Endothelial cell of umbilical vein (primary cell): ENCODE measurements around the gene ELMO1. TPM values are rescaled to one million over a fixed set of nuclear protein-coding genes. Genes with fewer than 3 reads are reported as not detected.

ENCODE experiments used
- BruUV-seq: library from RNA; stranded (reverse); fragments of 400-500 nt; replicated peaks from 2 replicates; lab custom pipeline; 2021; lab: Mats Ljungman, UMichigan
- CTCF ChIA-PET: fragments of 300-600, 350-600 bp; sonication (Branson Sonifier 250); formaldehyde crosslinking; loops from one replicate; lab custom pipeline; 2021; ENCODE audit warnings: antibody characterized with exemption, inconsistent platforms; lab: Charles Lee
- POLR2A ChIA-PET: fragments of 300-600, 350-600 bp; sonication (Branson Sonifier 250); formaldehyde crosslinking; loops from one replicate; lab custom pipeline; 2021; ENCODE audit warnings: antibody characterized with exemption, inconsistent platforms; lab: Charles Lee
- DNase-seq: peaks from one replicate; pipeline ENCODE4 v3.0.0-alpha.2; 2011; ENCODE audit warnings: low read depth, low spot score
- FAIRE-seq: peaks from 2 replicates; lab custom pipeline; 2011; peaks lifted over from hg19 to GRCh38; lab: Jason Lieb, UNC
- H2AFZ ChIP-seq: 2 replicates; pipeline ENCODE4 v1.6.0; 2012; ENCODE audit warnings: low read depth, low read length, control low read depth, inconsistent platforms
- H3K27ac ChIP-seq: 2 replicates; pipeline ENCODE4 v1.5.1; 2011; ENCODE audit warnings: low read depth, mild to moderate bottlenecking, control low read depth, low read length, moderate library complexity; ENCODE audit not compliant: insufficient read depth
- H3K27me3 ChIP-seq, 2 experiments: 2 replicates each; pipeline versions ENCODE4 v1.6.0 to v1.6.1; 2011; ENCODE audit warnings: low read length in 2 of 2, mixed read lengths in 1 of 2; ENCODE audit not compliant: control insufficient read depth in 2 of 2, insufficient read depth in 2 of 2
- H3K36me3 ChIP-seq, 2 experiments: 2 replicates in 1 of 2; 3 replicates in 1 of 2; pipeline ENCODE4 v1.5.1; 2011; ENCODE audit warnings: low read length in 2 of 2, mild to moderate bottlenecking in 1 of 2, moderate library complexity in 1 of 2; ENCODE audit not compliant: control insufficient read depth in 2 of 2, insufficient read depth in 2 of 2; ENCODE audit errors: extremely low read depth in 1 of 2
- H3K4me1 ChIP-seq: 3 replicates; pipeline ENCODE4 v1.5.1; 2011; ENCODE audit warnings: mild to moderate bottlenecking, low read length; ENCODE audit not compliant: control insufficient read depth, insufficient read depth; ENCODE audit errors: extremely low read depth
- H3K4me2 ChIP-seq: 2 replicates; pipeline ENCODE4 v1.6.1; 2011; ENCODE audit warnings: low read length, control low read depth, mixed read lengths; ENCODE audit not compliant: insufficient read depth
- H3K4me3 ChIP-seq, 3 experiments: fragments of 200-600 bp in 1 of 3; sonication (generic), shearing (Covaris generic) in 1 of 3; replicated peaks in 1 of 3; 2 replicates each; pipeline ENCODE4 v1.5.1; 2011 to 2016; ENCODE audit warnings: control low read depth in 3 of 3, low read length in 3 of 3, mild to moderate bottlenecking in 2 of 3, inconsistent platforms in 1 of 3, low read depth in 1 of 3, moderate library complexity in 1 of 3; ENCODE audit not compliant: insufficient read depth in 1 of 3
- H3K79me2 ChIP-seq: 2 replicates; pipeline ENCODE4 v1.6.0; 2012; ENCODE audit warnings: low read length, inconsistent platforms; ENCODE audit not compliant: control insufficient read depth, insufficient read depth
- H3K9ac ChIP-seq: replicated peaks from 2 replicates; pipeline ENCODE3; 2011; ENCODE audit warnings: low read length, control low read depth; ENCODE audit not compliant: insufficient read depth; ENCODE audit errors: extremely low read depth
- H3K9me1 ChIP-seq: replicated peaks from 3 replicates; pipeline ENCODE4 v1.6.0; 2011; ENCODE audit warnings: mild to moderate bottlenecking, low read length; ENCODE audit not compliant: control insufficient read depth, insufficient read depth; ENCODE audit errors: extremely low read depth
- H3K9me3 ChIP-seq: replicated peaks from 2 replicates; pipeline ENCODE4 v1.5.1; 2012; ENCODE audit warnings: low read length, inconsistent platforms; ENCODE audit not compliant: control insufficient read depth, insufficient read depth
- H4K20me1 ChIP-seq: replicated peaks from 2 replicates; pipeline ENCODE3; 2011; ENCODE audit warnings: mild to moderate bottlenecking, low read length; ENCODE audit not compliant: control insufficient read depth, insufficient read depth; ENCODE audit errors: extremely low read depth
- CTCF ChIP-seq, 2 donors: IDR thresholded peaks; 1 replicate in 1 of 2; 2 replicates in 1 of 2; pipeline ENCODE4 v1.5.1; 2011; ENCODE audit warnings: low read length in 2 of 2, mild to moderate bottlenecking in 2 of 2, moderate library complexity in 2 of 2, control low read depth in 1 of 2, inconsistent platforms in 1 of 2, low read depth in 1 of 2; ENCODE audit not compliant: insufficient read depth in 1 of 2; ENCODE audit errors: extremely low read depth in 1 of 2
- EZH2 ChIP-seq: IDR thresholded peaks from 2 replicates; pipeline ENCODE4 v1.6.1; 2012; ENCODE audit warnings: borderline replicate concordance, low read depth, mild to moderate bottlenecking, moderate library complexity, low read length, inconsistent platforms; ENCODE audit not compliant: severe bottlenecking
- FOS ChIP-seq: IDR thresholded peaks from 2 replicates; pipeline ENCODE4 v1.6.1; 2011; ENCODE audit warnings: mild to moderate bottlenecking, low read length, moderate library complexity, borderline replicate concordance; ENCODE audit not compliant: insufficient read depth
- GATA2 ChIP-seq: IDR thresholded peaks from 2 replicates; pipeline ENCODE4 v1.7.0; 2011; ENCODE audit warnings: low read depth, mild to moderate bottlenecking, moderate library complexity, mixed read lengths, low read length; ENCODE audit not compliant: insufficient read length, insufficient read depth
- JUN ChIP-seq: IDR thresholded peaks from 2 replicates; pipeline ENCODE4 v1.6.1; 2011; ENCODE audit warnings: borderline replicate concordance, low read depth; ENCODE audit not compliant: insufficient read length, insufficient read depth
- MAX ChIP-seq: IDR thresholded peaks from 2 replicates; pipeline ENCODE4 v1.6.1; 2011; ENCODE audit not compliant: insufficient read depth, insufficient read length
- MYC ChIP-seq: IDR thresholded peaks from one replicate; pipeline ENCODE4 v1.6.1; 2011; ENCODE audit warnings: mild to moderate bottlenecking, low read depth, low read length
- POLR2A ChIP-seq: IDR thresholded peaks from 2 replicates; pipeline ENCODE4 v1.6.1; 2012; ENCODE audit warnings: low read depth, mild to moderate bottlenecking, control low read depth, low read length
- POLR2AphosphoS5 ChIP-seq: IDR thresholded peaks from 2 replicates; pipeline ENCODE4 v1.6.1; 2012; ENCODE audit warnings: low read depth, mild to moderate bottlenecking, control low read depth, low read length, moderate library complexity; ENCODE audit not compliant: insufficient read depth
- dilution Hi-C: fragments of 300-500 bp; cut with MboI; formaldehyde crosslinking; loops from one replicate; pipeline ENCODE4 v1.15.0; 2019; ENCODE audit warnings: low sequenced_read_pairs; ENCODE audit not compliant: extremely low pct_ligation_motif_present
- intact Hi-C: fragments of 100-400 bp; cut with micrococcal nuclease; formaldehyde crosslinking; loops from one replicate; pipeline ENCODE4 v1.10.0; 2022
- polyA plus RNA-seq, 4 experiments: library from polyadenylated mRNA; depleted of rRNA in 3 of 4; stranded (reverse) in 3 of 4; unstranded in 1 of 4; fragments of >200 nt; gene quantifications; 2 replicates each; pipeline versions ENCODE4 v1.2.1 to v1.2.3, GENCODE V29; 2011 to 2012; ENCODE audit warnings: missing spikeins in 1 of 4
- total RNA-seq: library from RNA; stranded (reverse); gene quantifications from 2 replicates; pipeline ENCODE4 v1.2.3, GENCODE V29; 2021

The ELMO1 gene
- total and polyA plus RNA-seq, 2 donors (not counting 3 experiments of a cell fraction or from before 2014, with no cell fraction given): 17.0 to 30.6 TPM

GRCh38 chr7:37441816-37442215 lies 6.8 kb downstream of the ELMO1 start:
- Histone ChIP-seq H3K4me1 (peaks cover 29% of the 10 kb centered on the region), H3K27me3 (no peaks in the 10 kb centered on the region), H3K9me3 (no peaks in the 10 kb centered on the region), H3K36me3 (no peaks in the 10 kb centered on the region), H3K9me1 (no peaks in the 10 kb centered on the region), H3K9ac (peak overlapping the region; percentile 76), H3K27ac (peak overlapping the region; percentile 91), H3K4me3 (no peak overlapping the region), H3K4me2 (peak overlapping the region; percentile 89), H4K20me1 (no peaks in the 10 kb centered on the region), H2AFZ (no peak overlapping the region), H3K79me2 (no peaks in the 10 kb centered on the region)
- DNase-seq (no peak), FAIRE-seq (peak; percentile 54)
- dilution Hi-C loops: no loop called here
- ChIA-PET POLR2A (no interaction called here), CTCF (interaction anchor here (1.1 to 4.0 kb wide), 3 partner anchors 12 to 54 kb away, joined by 3 to 19 read pairs (median 6); no protein-coding TSS in a partner anchor)
- TF ChIP-seq POLR2AphosphoS5: no peak
- intact Hi-C loops: loop anchor here (1.0 to 10.0 kb wide), 3 partner anchors 12 to 407 kb away; no protein-coding TSS in a partner anchor
- no TSS peak for BruUV-seq

GRCh38 chr7:37441386-37441760 lies 7.3 kb downstream of the ELMO1 start:
- TSS peak; percentile 79 for BruUV-seq

More at GRCh38 chr7:37441386-37441760, 7.3 kb downstream of the ELMO1 start:
- H3K9ac ChIP-seq: peak overlapping the region; percentile 76
- peak overlapping the region; percentile 39 for H2AFZ ChIP-seq
- intact Hi-C loops (loop anchor here (1.0 to 10.0 kb wide), 3 partner anchors 11 to 407 kb away; no protein-coding TSS in a partner anchor), dilution Hi-C loops (no loop called here)
- no peaks in the 10 kb centered on the region for H4K20me1 ChIP-seq
- DNase-seq (peak; percentile 60), FAIRE-seq (no peak)
- H3K4me2 ChIP-seq: peak overlapping the region; percentile 89
- no peak overlapping the region for H3K4me3 ChIP-seq
- no peaks in the 10 kb centered on the region for H3K9me3 ChIP-seq
- TF ChIP-seq FOS: no peak
- no peak for TF ChIP-seq POLR2A
- no peak for TF ChIP-seq CTCF (IDR thresholded peaks at IDR 0.05; ENCODE audit: extremely low read depth in 1 of 2, insufficient read depth in 1 of 2, low read depth in 1 of 2, low read length in 2 of 2)
- TF ChIP-seq POLR2AphosphoS5: no peak
- TF ChIP-seq GATA2: no peak
- TF ChIP-seq MYC: no peak
- TF ChIP-seq JUN: no peak
- TF ChIP-seq EZH2: no peak
- TF ChIP-seq MAX: no peak
- H3K27me3 ChIP-seq: no peaks in the 10 kb centered on the region
- no peaks in the 10 kb centered on the region for H3K9me1 ChIP-seq
- no peaks in the 10 kb centered on the region for H3K79me2 ChIP-seq
- ChIA-PET CTCF (interaction anchor here (0.9 to 4.0 kb wide), 6 partner anchors 7 to 109 kb away, joined by 3 to 19 read pairs (median 6); partner anchors contain the start of gene ELMO1), POLR2A (interaction anchor here (0.7 to 1.3 kb wide), 4 partner anchors 8 to 770 kb away, joined by 3 to 4 read pairs (median 4); partner anchors contain the start of gene ELMO1)
- H3K36me3 ChIP-seq: no peaks in the 10 kb centered on the region
- H3K4me1 ChIP-seq: peaks cover 25% of the 10 kb centered on the region
- peak overlapping the region; percentile 91 for H3K27ac ChIP-seq
